ENCODE measurements around the gene C14orf119. TPM values are rescaled to one million over a fixed set of nuclear protein-coding genes. Genes with fewer than 3 reads are reported as not detected.
A peak's percentile ranks its signal among the peaks of the same experiment; 100 is the strongest.

C14orf119 gene
- total RNA-seq, 1 donor from 2014 or later: 35.3 TPM

DNA sequence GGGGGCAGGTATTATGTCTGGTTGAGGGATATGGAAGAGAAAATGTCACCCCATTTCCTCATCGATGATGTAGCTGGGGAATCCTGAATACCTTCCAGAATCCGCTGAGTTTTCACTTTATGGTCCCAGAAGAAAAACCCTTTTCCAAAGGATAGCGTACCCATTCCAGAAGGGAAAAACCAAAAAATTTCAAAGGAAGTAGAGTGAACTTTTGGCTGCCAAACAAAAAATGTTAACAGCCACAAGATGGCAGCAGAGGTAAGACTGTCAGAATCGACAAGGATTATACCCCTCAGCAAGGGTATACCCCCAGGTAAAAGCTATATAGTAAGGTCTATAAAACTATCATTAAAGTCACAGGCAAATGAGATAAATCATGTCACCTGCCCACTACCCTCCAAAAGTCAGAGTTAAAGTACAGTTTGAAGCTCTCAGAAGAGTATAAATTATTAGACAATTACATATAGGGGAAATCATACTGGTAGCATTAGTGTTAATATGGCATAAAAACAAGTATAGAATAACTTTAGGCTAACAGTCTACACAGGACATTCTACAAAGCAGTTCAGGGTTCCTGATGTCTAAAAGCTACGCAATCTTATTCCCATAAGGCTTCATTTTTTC is 18.4 kb upstream of the C14orf119 start:
- ChIA-PET POLR2A (interaction anchor here (1.2 to 2.7 kb wide), 2 partner anchors 8 to 18 kb away, joined by 4 to 17 read pairs; partner anchors contain the start of genes ACIN1 and C14orf119), CTCF (interaction anchor here (0.7 to 3.5 kb wide), 18 partner anchors 8 to 306 kb away, joined by 3 to 35 read pairs (median 5); partner anchors contain the start of genes ACIN1, C14orf119, CDH24 and SLC7A8)
- Mint-ChIP-seq H3K4me1 (peaks cover 7% of the 10 kb centered on the region), H3K27ac (no peak overlapping the region), H3K36me3 (ENCODE audit: low read depth) (peaks cover 92% of the 10 kb centered on the region), H3K9me3 (no peaks in the 10 kb centered on the region), H3K27me3 (no peaks in the 10 kb centered on the region), H3K4me3 (no peak overlapping the region)
- intact Hi-C loops (cut with micrococcal nuclease): loop anchor here (1.0 to 5.0 kb wide), 3 partner anchors 43 to 220 kb away; no protein-coding TSS in a partner anchor
- peak; percentile 67 for ATAC-seq (ENCODE audit: low read depth)
- TF ChIP-seq CTCF (IDR thresholded peaks at IDR 0.05): no peak
- no peak for DNase-seq

- H3K36me3 Mint-ChIP-seq (ENCODE audit: low read depth): peaks cover 85% of the 10 kb centered on the region
- ChIA-PET POLR2A (interaction anchor here (1.2 to 2.7 kb wide), 2 partner anchors 9 to 17 kb away, joined by 4 to 17 read pairs; partner anchors contain the start of genes ACIN1 and C14orf119), CTCF (interaction anchor here (0.7 to 3.5 kb wide), 15 partner anchors 8 to 108 kb away, joined by 3 to 35 read pairs (median 8); partner anchors contain the start of genes ACIN1, C14orf119 and SLC7A8)
- H3K4me1 Mint-ChIP-seq: peaks cover 3% of the 10 kb centered on the region
- DNase-seq (no peak), ATAC-seq (ENCODE audit: low read depth) (no peak)
- no peaks in the 10 kb centered on the region for H3K9me3 Mint-ChIP-seq
- H3K4me3 Mint-ChIP-seq: no peak overlapping the region
- no peaks in the 10 kb centered on the region for H3K27me3 Mint-ChIP-seq
- intact Hi-C loops (cut with micrococcal nuclease): loop anchor here (1.0 to 5.0 kb wide), 3 partner anchors 42 to 219 kb away; no protein-coding TSS in a partner anchor
- no peak overlapping the region for H3K27ac Mint-ChIP-seq
- TF ChIP-seq CTCF (IDR thresholded peaks at IDR 0.05): no peak
Measured at GRCh38 chr14:23077962-23078361, 17.3 kb upstream of the C14orf119 start.

- no peak for DNase-seq
- ATAC-seq (ENCODE audit: low read depth): peak; percentile 18
- intact Hi-C loops (cut with micrococcal nuclease): loop anchor here (5.0 kb wide), 1 partner anchor 219 kb away; no protein-coding TSS in a partner anchor
- H3K27me3 Mint-ChIP-seq: no peaks in the 10 kb centered on the region
- H3K4me1 Mint-ChIP-seq: peaks cover 3% of the 10 kb centered on the region
- ChIA-PET CTCF (interaction anchor here (1.3 to 3.5 kb wide), 10 partner anchors 8 to 107 kb away, joined by 3 to 35 read pairs (median 14); partner anchors contain the start of genes ACIN1, C14orf119 and SLC7A8), POLR2A (interaction anchor here (0.7 to 2.7 kb wide), 2 partner anchors 16 to 662 kb away, joined by 3 to 17 read pairs; partner anchors contain the start of genes ACIN1 and C14orf119)
- TF ChIP-seq CTCF (IDR thresholded peaks at IDR 0.05): no peak
- H3K9me3 Mint-ChIP-seq: no peaks in the 10 kb centered on the region
- peaks cover 86% of the 10 kb centered on the region for H3K36me3 Mint-ChIP-seq (ENCODE audit: low read depth)
- no peak overlapping the region for H3K4me3 Mint-ChIP-seq
- no peak overlapping the region for H3K27ac Mint-ChIP-seq
Measured at GRCh38 chr14:23078692-23079116, 16.6 kb upstream of the C14orf119 start.

GRCh38 chr14:23079716-23080115 is 15.6 kb upstream of the C14orf119 start:
- no peak for DNase-seq
- ChIA-PET POLR2A (interaction anchor here (1.0 kb wide), 1 partner anchor 15 kb away, joined by 3 read pairs; the partner anchor contains the start of genes ACIN1 and C14orf119), CTCF (interaction anchor here (0.8 kb wide), 1 partner anchor 12 kb away, joined by 4 read pairs; no protein-coding TSS in a partner anchor)
- no peak overlapping the region for H3K27ac Mint-ChIP-seq
- no peak for TF ChIP-seq CTCF (IDR thresholded peaks at IDR 0.05)
- intact Hi-C loops (cut with micrococcal nuclease): loop anchor here (5.0 kb wide), 1 partner anchor 218 kb away; no protein-coding TSS in a partner anchor
- ATAC-seq (ENCODE audit: low read depth): no peak
- no peaks in the 10 kb centered on the region for H3K9me3 Mint-ChIP-seq
- H3K36me3 Mint-ChIP-seq (ENCODE audit: low read depth): peaks cover 83% of the 10 kb centered on the region
- H3K4me3 Mint-ChIP-seq: no peak overlapping the region
- H3K27me3 Mint-ChIP-seq: no peaks in the 10 kb centered on the region
- peaks cover 3% of the 10 kb centered on the region for H3K4me1 Mint-ChIP-seq

- ATAC-seq (ENCODE audit: low read depth) (no peak), DNase-seq (no peak)
- Mint-ChIP-seq H3K4me1 (peaks cover 3% of the 10 kb centered on the region), H3K27me3 (no peaks in the 10 kb centered on the region), H3K36me3 (ENCODE audit: low read depth) (peaks cover 84% of the 10 kb centered on the region), H3K9me3 (no peaks in the 10 kb centered on the region), H3K4me3 (no peak overlapping the region), H3K27ac (no peak overlapping the region)
- intact Hi-C loops (cut with micrococcal nuclease): no loop called here
- no peak for TF ChIP-seq CTCF (IDR thresholded peaks at IDR 0.05)
- CTCF ChIA-PET: interaction anchor here (1.0 kb wide), 1 partner anchor 12 kb away, joined by 3 read pairs; no protein-coding TSS in a partner anchor
- POLR2A ChIA-PET: interaction anchor here (0.7 to 1.0 kb wide), 2 partner anchors 14 to 87 kb away, joined by 3 read pairs; partner anchors contain the start of genes ACIN1 and C14orf119
Measured at GRCh38 chr14:23080474-23080873, 14.8 kb upstream of the C14orf119 start.
